ENCODE data around the gene COPZ2.

DNA sequence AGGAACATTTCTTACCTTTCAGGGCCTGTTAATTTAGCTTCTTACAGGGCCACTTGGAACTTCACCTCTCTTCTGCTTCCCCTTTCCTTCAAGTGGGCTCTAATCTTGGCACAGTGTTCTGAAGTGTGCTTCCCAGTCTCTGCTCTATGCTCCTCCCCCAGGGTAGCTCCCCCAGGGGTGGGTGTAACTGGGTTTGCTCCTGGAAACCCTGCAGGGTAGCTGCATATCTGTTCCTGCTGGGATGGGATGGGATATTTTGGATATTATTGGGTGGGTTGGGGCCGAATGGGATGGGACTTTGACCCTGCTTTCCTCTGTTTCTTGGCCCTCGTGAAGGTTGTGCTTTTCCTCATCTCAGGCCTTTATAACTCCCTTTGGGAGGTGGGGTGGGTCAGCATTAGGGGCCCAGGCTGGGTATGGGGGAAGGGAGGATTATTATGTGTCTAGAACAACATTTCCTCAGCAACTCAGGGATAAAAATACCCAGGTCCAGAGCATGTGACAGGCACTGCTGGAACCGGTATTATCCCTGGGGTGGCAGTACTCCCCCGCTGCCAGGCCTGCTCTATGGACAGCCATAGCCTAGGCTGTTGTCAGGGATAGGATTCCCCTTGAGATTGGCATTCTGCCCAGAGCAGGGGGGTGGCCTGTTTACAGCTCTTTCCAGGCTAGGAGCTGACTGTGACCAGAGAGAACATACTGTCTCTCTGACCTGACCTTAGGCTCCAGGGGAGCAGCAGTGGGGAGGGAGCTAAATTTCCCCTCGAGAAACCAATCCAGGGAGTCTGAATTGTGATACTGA, 15.6 kb upstream of the COPZ2 start:
- TF ChIP-seq, protein P1, sequence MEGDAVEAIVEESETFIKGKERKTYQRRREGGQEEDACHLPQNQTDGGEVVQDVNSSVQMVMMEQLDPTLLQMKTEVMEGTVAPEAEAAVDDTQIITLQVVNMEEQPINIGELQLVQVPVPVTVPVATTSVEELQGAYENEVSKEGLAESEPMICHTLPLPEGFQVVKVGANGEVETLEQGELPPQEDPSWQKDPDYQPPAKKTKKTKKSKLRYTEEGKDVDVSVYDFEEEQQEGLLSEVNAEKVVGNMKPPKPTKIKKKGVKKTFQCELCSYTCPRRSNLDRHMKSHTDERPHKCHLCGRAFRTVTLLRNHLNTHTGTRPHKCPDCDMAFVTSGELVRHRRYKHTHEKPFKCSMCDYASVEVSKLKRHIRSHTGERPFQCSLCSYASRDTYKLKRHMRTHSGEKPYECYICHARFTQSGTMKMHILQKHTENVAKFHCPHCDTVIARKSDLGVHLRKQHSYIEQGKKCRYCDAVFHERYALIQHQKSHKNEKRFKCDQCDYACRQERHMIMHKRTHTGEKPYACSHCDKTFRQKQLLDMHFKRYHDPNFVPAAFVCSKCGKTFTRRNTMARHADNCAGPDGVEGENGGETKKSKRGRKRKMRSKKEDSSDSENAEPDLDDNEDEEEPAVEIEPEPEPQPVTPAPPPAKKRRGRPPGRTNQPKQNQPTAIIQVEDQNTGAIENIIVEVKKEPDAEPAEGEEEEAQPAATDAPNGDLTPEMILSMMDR (IDR thresholded peaks at IDR 0.05) = no peak
- no peak for TF ChIP-seq POLR2A (IDR thresholded peaks at IDR 0.05)

Data from testis (tissue), 2 donors.